HCT116 (cell line): ENCODE results near the gene TBC1D1. TPM values are rescaled to one million over a fixed set of nuclear protein-coding genes. Genes with fewer than 3 reads are reported as not detected.

Experiments used
- ATAC-seq: fragments of 200-7000 bp; cut with Tn5 transposase; 2 replicates; pipeline ENCODE4 v1.9.1; 2020; ENCODE audit warnings: mild to moderate bottlenecking, moderate library complexity
- BruUV-seq: library from RNA; stranded (reverse); fragments of 400-500 nt; replicated peaks from 2 replicates; lab custom pipeline; 2021; lab: Mats Ljungman, UMichigan
- CTCF ChIA-PET: fragments of 300-600 bp; sonication (Branson Sonifier 250); formaldehyde crosslinking; loops from one replicate; lab custom pipeline; 2021; ENCODE audit warnings: antibody characterized with exemption; lab: Charles Lee
- POLR2A ChIA-PET: fragments of 300-600, 350-600 bp; sonication (Branson Sonifier 250); formaldehyde crosslinking; loops from one replicate; lab custom pipeline; 2021; ENCODE audit warnings: antibody characterized with exemption; lab: Charles Lee
- RAD21 ChIA-PET, 2 experiments: fragments of 300-600 bp; sonication (Branson Sonifier 250); formaldehyde crosslinking; loops; one replicate each; lab custom pipeline; 2023; ENCODE audit warnings: low total read pairs in 2 of 2; ENCODE audit not compliant: uncharacterized antibody in 2 of 2, unreplicated experiment in 2 of 2, low non-redundant PET in 1 of 2; lab: Charles Lee
- DNase-seq: peaks from one replicate; pipeline ENCODE4 v3.0.0-alpha.2; 2010; ENCODE audit warnings: low read depth, low spot score
- H2AFZ ChIP-seq: fragments of 200-600 bp; shearing (Covaris generic), sonication (generic); 2 replicates; pipeline ENCODE4 v1.6.1; 2017; ENCODE audit warnings: low read depth, mixed run types, mixed read lengths, antibody characterized with exemption, low read length; ENCODE audit not compliant: poor library complexity, severe bottlenecking
- H3K27ac ChIP-seq: 2 replicates; pipeline ENCODE4 v1.5.1; 2012; ENCODE audit warnings: low read depth, low read length
- H3K27me3 ChIP-seq: fragments of 200-600 bp; sonication (generic); 2 replicates; pipeline ENCODE4 v1.6.1; 2016; ENCODE audit warnings: mixed run types, low read length, mixed read lengths; ENCODE audit not compliant: insufficient read depth
- H3K36me3 ChIP-seq, 2 experiments: fragments of 200-500 bp in 1 of 2; fragments of 200-600 bp in 1 of 2; sonication (Bioruptor generic) in 1 of 2; sonication (generic) in 1 of 2; 2 replicates each; pipeline versions ENCODE4 v1.5.1 to v1.6.1; 2014 to 2016; ENCODE audit warnings: low read length in 2 of 2, inconsistent platforms in 1 of 2, mixed read lengths in 1 of 2, mixed run types in 1 of 2; ENCODE audit not compliant: insufficient read depth in 2 of 2, control insufficient read depth in 1 of 2
- H3K4me1 ChIP-seq, 2 experiments: fragments of 200-600 bp in 1 of 2; sonication (generic) in 1 of 2; 2 replicates each; pipeline versions ENCODE4 v1.5.1 to v1.6.1; 2012 to 2017; ENCODE audit warnings: low read length in 2 of 2, inconsistent platforms in 1 of 2, mild to moderate bottlenecking in 1 of 2, mixed read lengths in 1 of 2, mixed run types in 1 of 2, moderate library complexity in 1 of 2; ENCODE audit not compliant: insufficient read depth in 2 of 2, control insufficient read depth in 1 of 2
- H3K4me2 ChIP-seq: fragments of 200-600 bp; sonication (generic); 2 replicates; pipeline ENCODE4 v1.6.1; 2017; ENCODE audit warnings: mixed run types, low read length, mixed read lengths
- H3K4me3 ChIP-seq, 2 experiments: fragments of 200-600 bp in 1 of 2; sonication (generic) in 1 of 2; replicated peaks in 1 of 2; 2 replicates each; pipeline ENCODE4 v1.5.1; 2011 to 2016; ENCODE audit warnings: low read length in 2 of 2, control low read depth in 1 of 2, low read depth in 1 of 2, mild to moderate bottlenecking in 1 of 2, mixed read lengths in 1 of 2, mixed run types in 1 of 2
- H3K79me2 ChIP-seq: fragments of 200-600 bp; sonication (generic); 2 replicates; pipeline ENCODE4 v1.6.1; 2017; ENCODE audit warnings: mild to moderate bottlenecking, mixed run types, low read length, moderate library complexity, mixed read lengths; ENCODE audit not compliant: insufficient read depth
- H3K9ac ChIP-seq: fragments of 200-600 bp; sonication (generic); 2 replicates; pipeline ENCODE4 v1.6.1; 2016; ENCODE audit warnings: low read length, mixed read lengths
- H3K9me2 ChIP-seq: fragments of 200-600 bp; sonication (generic), shearing (Covaris generic); 2 replicates; pipeline ENCODE4 v1.6.1; 2017; ENCODE audit warnings: mixed run types, mild to moderate bottlenecking, moderate library complexity; ENCODE audit not compliant: insufficient read depth
- H3K9me3 ChIP-seq, 2 experiments: fragments of 200-500 bp in 1 of 2; fragments of 200-600 bp in 1 of 2; sonication (Bioruptor generic) in 1 of 2; sonication (generic) in 1 of 2; 2 replicates each; pipeline ENCODE4 v1.6.1; 2014 to 2017; ENCODE audit warnings: low read length in 2 of 2, mixed read lengths in 2 of 2, inconsistent platforms in 1 of 2, low read depth in 1 of 2, mild to moderate bottlenecking in 1 of 2, mixed run types in 1 of 2, moderate library complexity in 1 of 2; ENCODE audit not compliant: control insufficient read depth in 1 of 2, insufficient read depth in 1 of 2
- H4K20me1 ChIP-seq: fragments of 200-600 bp; sonication (generic), shearing (Covaris generic); 2 replicates; pipeline ENCODE4 v1.6.1; 2017; ENCODE audit warnings: mixed run types, mild to moderate bottlenecking, moderate library complexity; ENCODE audit not compliant: insufficient read depth
- CBX3 ChIP-seq: IDR thresholded peaks from 2 replicates; pipeline ENCODE4 v1.6.1; 2012; ENCODE audit warnings: low read depth
- CEBPB ChIP-seq: IDR thresholded peaks from 2 replicates; pipeline ENCODE4 v1.6.1; 2012; ENCODE audit warnings: low read depth
- CTCF ChIP-seq, 3 experiments: fragments of 200-600 bp in 1 of 3; sonication (generic) in 1 of 3; IDR thresholded peaks in 2 of 3; conservative IDR thresholded peaks in 1 of 3; 2 replicates each; pipeline ENCODE4 v1.5.1; 2012 to 2017; ENCODE audit warnings: low read depth in 2 of 3, low read length in 2 of 3, antibody characterized with exemption in 1 of 3, borderline replicate concordance in 1 of 3, control low read depth in 1 of 3, mild to moderate bottlenecking in 1 of 3, mixed read lengths in 1 of 3, mixed run types in 1 of 3, moderate library complexity in 1 of 3; ENCODE audit not compliant: insufficient read depth in 1 of 3
- ELF1 ChIP-seq: IDR thresholded peaks from 2 replicates; pipeline ENCODE4 v1.6.1; 2012; ENCODE audit warnings: low read depth, borderline replicate concordance
- EZH2 ChIP-seq: fragments of 200-600 bp; sonication (generic); IDR thresholded peaks from 2 replicates; pipeline ENCODE4 v1.6.1; 2017; ENCODE audit warnings: antibody characterized with exemption, mixed run types
- EZH2phosphoT487 ChIP-seq: fragments of 200-600 bp; IDR thresholded peaks from 2 replicates; pipeline ENCODE4 v1.6.1; 2018; ENCODE audit warnings: antibody characterized with exemption, borderline replicate concordance
- FOSL1 ChIP-seq: IDR thresholded peaks from 2 replicates; pipeline ENCODE4 v1.6.1; 2012; ENCODE audit warnings: low read depth
- POLR2A ChIP-seq: IDR thresholded peaks from 2 replicates; pipeline ENCODE4 v1.7.0; 2011; ENCODE audit warnings: borderline replicate concordance; ENCODE audit not compliant: insufficient read depth, insufficient read length; ENCODE audit errors: extremely low read depth
- POLR2AphosphoS5 ChIP-seq: IDR thresholded peaks from 2 replicates; pipeline ENCODE4 v1.6.1; 2011; ENCODE audit warnings: mild to moderate bottlenecking, low read depth, low read length, moderate library complexity
- SIN3A ChIP-seq: IDR thresholded peaks from 2 replicates; pipeline ENCODE4 v1.6.1; 2012; ENCODE audit warnings: low read depth
- SRF ChIP-seq: IDR thresholded peaks from 2 replicates; pipeline ENCODE4 v1.6.1; 2012; ENCODE audit warnings: low read depth
- TCF7L2 ChIP-seq: IDR thresholded peaks from 2 replicates; pipeline ENCODE4 v1.7.0; 2011; ENCODE audit warnings: borderline replicate concordance, inconsistent platforms; ENCODE audit not compliant: insufficient read depth, insufficient read length; ENCODE audit errors: extremely low read depth
- ZBTB33 ChIP-seq: IDR thresholded peaks from 2 replicates; pipeline ENCODE4 v1.6.1; 2011; ENCODE audit warnings: mild to moderate bottlenecking, low read length, moderate library complexity; ENCODE audit not compliant: insufficient replicate concordance; ENCODE audit errors: extremely low read depth
- ZFX ChIP-seq: fragments of 450-650 bp; IDR thresholded peaks from 2 replicates; pipeline ENCODE4 v1.6.1; 2017
- intact Hi-C: fragments of 100-400 bp; cut with micrococcal nuclease; formaldehyde crosslinking; loops from 2 replicates; pipeline ENCODE4 v1.10.0; 2022
- total RNA-seq: library from RNA; stranded (reverse); gene quantifications from one replicate; pipeline ENCODE4 v1.2.1, GENCODE V29; 2021; ENCODE audit not compliant: unreplicated experiment

Gene TBC1D1
- total RNA-seq, 1 experiment from 2014 or later, result 82.7 TPM

- Histone ChIP-seq H3K27ac (no peak overlapping the region), H3K36me3 (no peaks in the 10 kb centered on the region), H3K9ac (no peak overlapping the region), H3K27me3 (no peaks in the 10 kb centered on the region), H3K79me2 (no peaks in the 10 kb centered on the region), H3K9me3 (no peaks in the 10 kb centered on the region), H3K9me2 (no peaks in the 10 kb centered on the region), H4K20me1 (no peaks in the 10 kb centered on the region), H3K4me2 (no peak overlapping the region), H3K4me1 (no peaks in the 10 kb centered on the region), H2AFZ (no peak overlapping the region), H3K4me3 (no peak overlapping the region)
- no TSS peak for BruUV-seq
- CTCF ChIA-PET, result no interaction called here
- DNase-seq, result no peak
- intact Hi-C loops, result no loop called here
- POLR2A ChIA-PET, result no interaction called here
- RAD21 ChIA-PET, result interaction anchor here in 1 of 2 experiments (0.6 kb wide), 1 partner anchor 26 kb away, joined by 3 read pairs; no protein-coding TSS in a partner anchor
- ATAC-seq, result no peak
- no peak for TF ChIP-seq ZFX
- TF ChIP-seq SIN3A, result no peak
- no peak for TF ChIP-seq SRF
- no peak for TF ChIP-seq EZH2
- TF ChIP-seq CBX3, result no peak
- no peak for TF ChIP-seq EZH2phosphoT487
- TF ChIP-seq CTCF (IDR thresholded peaks at IDR 0.05 in 2 of 3, conservative IDR thresholded peaks at IDR 0.05 in 1 of 3; ENCODE audit: borderline replicate concordance in 1 of 3, insufficient read depth in 1 of 3, low read depth in 2 of 3, low read length in 2 of 3), result no peak
- TF ChIP-seq POLR2AphosphoS5, result no peak
- no peak for TF ChIP-seq TCF7L2
- no peak for TF ChIP-seq ELF1
- TF ChIP-seq CEBPB, result no peak
- TF ChIP-seq FOSL1, result no peak
- no peak for TF ChIP-seq POLR2A
- TF ChIP-seq ZBTB33, result no peak
Observed at GRCh38 chr4:37946503-37947179, 55.8 kb downstream of the TBC1D1 start.
